Stimulated activated CD8-positive, alpha-beta memory T cell treated with anti-CD3 and anti-CD28 coated beads, Interleukin-2, amount 100 ng/mL, for 1 hour (primary cell): Measurements from ENCODE around the gene SNUPN.
"Not testable (repeated sequence)": the region's sequence is repeated elsewhere in the genome, so short reads cannot be mapped to it uniquely, and the experiment has no call there.

Experiments used
- DNase-seq, 2 donors: peaks; one replicate each; pipeline ENCODE4 v3.0.0-alpha.2; 2020; ENCODE audit warnings: low read depth in 2 of 2

The SNUPN gene

DNA sequence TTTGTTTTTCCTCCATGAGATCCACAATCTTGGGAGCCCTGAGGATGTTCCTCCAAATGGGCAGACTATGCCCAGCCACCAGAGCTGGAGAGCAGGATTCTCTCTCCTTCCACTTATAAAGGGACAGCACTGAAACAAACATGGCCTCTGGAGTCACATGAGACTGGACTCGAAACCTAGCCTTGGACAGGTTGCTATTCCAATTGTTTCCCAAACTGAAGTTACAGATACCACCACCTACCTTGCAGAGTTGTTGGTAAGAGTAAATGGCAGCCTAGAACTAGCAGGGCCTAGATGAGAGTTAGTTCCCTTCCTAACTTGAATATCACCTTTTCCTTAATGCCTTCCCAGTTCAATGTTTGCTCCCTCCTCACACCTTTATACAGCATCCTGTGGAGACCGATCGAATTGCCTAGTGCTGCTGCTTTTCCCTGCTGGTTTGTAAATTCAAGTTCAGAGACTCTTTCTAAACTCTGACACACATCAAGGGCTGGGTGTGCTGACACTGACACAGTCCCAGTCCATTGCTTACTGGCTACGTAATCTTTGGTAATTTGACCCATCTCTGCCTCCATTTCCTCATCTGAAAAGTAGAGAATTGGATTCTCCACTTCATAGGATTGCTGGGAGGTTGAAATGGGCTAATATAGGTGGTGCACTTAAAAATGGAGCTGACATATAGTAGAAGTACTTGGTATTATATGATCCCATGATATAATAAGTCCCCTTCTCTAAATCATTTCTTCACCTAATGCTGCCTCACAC is 11.9 kb upstream of the SNUPN start:
- no peak for DNase-seq

DNA sequence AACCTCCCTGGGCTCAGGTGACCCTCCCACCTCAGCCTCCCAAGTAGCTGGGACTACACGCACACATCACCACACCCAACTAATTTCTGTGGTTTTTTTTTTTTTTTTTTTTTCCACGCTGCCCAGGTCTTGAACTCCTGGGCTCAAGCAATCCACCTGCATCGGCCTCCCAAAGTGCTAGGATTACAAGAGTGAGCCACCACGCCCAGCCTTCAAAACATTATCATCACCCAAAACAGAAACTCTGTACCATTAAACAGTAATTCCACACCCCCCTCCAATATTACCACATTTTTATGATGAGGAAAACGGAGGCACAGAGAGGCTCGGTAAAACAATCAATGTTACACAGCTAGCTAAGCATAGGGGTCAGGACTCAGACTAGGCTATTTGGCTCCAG is 10.5 kb upstream of the SNUPN start:
- DNase-seq, result no peak

DNA sequence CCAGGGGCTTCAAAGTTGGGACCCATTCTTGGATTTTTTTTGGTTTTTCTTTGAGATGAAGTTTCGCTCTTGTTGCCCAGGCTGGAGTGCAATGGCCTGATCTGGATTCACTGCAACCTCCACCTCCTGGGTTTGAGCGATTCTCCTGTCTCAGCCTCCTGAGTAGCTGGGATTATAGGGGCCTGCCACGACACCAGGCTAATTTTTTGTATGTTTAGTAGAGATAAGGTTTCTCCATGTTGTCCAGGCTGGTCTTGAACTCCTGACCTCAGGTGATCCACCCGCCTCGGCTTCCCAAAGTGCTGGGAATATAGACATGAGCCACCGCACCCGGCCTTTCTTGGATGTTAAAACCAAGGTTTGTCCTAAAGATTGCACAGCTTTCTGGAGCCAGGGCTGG is 8.4 kb upstream of the SNUPN start:
- not testable (repeated sequence) for DNase-seq

DNA sequence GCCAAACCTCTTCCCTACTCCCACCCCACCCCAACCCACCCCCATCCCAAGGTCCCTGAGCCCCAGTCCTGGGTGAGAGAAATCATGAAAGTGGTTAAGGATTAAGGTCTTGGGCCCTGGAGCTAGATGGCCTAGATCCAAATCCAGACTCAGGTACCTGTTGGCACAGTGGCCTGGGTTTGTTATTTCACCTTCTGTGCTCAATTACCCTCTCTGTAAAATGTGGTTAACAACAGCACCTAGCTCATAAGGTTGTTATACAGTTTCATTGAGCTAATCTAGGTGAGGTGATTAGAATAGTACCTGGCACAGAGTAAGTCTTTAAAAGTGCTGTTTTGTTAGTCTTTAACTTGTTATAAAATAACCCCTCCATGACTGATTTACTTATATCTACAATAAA is 6.4 kb upstream of the SNUPN start:
- no peak for DNase-seq

DNA sequence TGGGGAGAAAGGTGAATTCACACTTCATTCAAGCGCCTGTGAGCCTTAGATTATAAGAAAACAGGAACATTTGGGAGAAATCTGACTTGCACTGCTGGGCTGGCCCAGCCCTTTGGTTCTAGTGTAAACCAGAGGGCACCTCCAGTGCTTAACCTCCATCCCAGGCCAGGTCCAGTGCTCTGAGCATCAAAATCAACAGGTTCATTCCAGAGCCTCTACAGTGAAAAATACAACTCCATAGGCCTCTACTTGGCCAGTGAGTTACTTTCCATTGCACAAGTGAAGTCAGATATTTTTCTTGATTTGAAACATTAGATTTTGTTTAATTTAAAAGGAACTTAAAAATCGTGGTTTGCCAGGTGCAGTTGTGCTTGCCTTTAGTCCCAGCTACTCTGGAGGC is 3.0 kb downstream of the SNUPN start:
- DNase-seq, result no peak

DNA sequence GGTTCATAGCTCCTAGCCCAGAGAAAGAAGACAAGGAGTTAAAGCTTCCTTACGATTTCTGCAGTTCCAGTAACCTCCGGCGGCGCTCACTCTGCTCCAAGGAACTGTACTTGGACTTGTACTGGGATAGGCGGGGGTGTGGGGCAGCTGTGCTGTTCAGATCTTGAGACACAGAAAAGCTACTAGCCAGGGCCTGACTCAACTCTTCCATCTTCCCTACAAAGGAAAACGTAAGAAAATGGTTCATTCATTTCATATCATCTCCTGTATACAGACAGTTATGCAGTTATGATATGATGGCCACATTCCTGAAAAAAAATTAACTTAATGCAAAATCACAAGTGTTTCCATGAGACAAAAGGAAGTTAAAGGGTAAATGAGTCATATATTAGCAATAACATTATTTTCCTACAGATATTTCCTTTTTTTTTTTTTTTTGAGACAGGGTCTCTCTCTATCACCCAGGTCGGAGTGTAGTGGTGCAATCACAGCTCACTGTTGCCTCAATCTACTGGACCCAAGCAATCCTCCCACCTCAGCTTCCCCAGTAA is 4.6 kb downstream of the SNUPN start:
- DNase-seq, result no peak

DNA sequence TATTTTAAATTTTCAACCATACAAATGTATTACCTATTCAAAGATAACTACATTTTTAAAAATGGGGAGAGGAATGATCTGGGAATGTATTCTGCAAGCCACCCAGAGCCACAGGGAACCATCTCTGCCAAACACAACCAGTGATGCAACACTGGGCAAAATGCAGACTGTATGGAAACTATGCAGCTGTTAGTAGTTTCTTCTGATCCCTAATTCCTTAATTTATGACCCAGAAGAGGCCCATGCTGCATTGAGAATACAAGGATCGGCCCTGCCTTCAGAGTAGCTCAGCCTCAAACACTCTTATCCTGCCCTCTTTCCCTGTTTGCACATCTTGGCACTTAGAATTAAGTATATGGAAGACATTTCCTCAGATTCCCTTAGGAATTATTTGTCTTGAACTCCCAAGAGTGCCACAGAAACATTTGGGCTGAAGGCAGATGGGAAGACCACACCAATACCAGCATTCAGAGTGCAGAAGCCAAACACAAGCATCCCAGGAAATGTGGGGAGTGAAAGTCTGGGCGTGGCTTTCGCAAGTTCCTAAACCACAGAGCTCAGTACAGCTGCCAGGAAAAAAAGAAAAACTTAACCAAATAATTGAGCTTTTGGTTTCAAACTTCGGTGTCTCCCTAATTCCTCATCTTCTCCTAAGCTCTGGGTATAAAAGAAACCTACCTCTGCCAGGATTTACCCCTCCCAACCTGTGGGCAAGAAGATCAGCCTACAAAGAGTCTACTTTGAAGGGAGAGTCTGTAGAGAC is 5.3 kb downstream of the SNUPN start:
- DNase-seq, result no peak

DNA sequence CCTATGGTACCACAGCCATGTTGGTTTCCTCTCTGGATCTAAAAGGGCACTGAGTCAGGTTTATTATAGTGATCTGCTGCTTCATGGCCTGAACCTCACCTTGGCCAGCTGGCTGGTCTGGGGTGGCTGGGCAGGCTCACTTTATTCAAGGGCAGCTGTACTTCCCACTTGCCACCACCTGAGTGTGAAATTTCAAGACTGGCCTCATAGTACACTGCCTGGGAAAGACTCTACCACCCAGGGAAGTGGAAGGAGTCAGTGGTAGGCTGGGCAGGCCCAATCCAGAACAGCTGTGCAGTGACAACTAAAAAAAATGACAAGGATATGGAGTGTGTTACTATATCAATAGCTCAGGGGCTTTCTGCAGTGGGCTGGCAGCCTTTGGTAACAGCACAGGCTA is 8.8 kb downstream of the SNUPN start:
- DNase-seq, result no peak

DNA sequence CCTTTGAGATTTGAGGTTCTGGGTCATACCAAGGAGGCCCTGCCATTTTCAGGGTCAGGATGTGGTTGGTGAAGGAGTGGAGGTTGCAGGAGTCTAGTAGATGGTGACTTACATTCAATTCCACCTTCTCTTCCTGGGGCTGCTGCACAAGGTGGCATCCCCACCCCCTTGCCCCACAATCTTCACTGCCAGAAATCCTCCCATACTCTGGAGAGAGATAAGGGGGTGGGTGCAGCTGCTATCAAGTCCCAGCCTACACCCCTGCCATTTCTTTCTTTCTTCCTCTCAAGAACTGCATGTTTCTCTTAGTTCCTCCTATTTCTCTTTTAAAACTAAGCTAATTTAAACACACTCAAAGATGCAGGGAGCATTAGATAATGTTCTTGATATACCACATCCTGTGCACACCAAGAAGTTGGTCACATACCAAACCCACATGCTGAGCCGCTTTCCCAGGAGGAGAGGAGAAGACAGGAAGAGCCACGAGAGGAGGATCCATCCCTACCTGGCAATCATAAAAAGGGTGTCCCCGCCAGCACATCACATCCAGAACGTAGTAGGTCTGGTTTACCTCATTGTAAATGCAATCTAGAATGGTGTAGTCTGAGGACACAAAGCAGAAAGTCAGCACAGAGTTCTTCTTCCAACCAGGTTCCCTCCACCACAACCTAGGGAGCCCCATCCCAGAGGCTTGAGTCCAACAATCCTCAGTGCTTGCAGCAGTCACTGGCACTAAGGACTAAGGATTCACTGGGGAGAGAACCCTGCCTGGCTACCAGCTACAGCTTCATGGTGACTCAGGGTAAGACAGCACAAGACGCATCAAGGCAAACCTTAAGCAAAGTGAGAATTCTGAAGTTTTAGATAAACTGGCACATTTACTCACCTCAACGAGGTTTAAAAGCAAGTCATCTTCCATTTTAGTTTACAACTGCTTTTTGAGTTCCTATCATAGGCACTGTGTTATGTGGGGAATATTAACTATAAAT is 18.5 kb downstream of the SNUPN start:
- no peak for DNase-seq

DNA sequence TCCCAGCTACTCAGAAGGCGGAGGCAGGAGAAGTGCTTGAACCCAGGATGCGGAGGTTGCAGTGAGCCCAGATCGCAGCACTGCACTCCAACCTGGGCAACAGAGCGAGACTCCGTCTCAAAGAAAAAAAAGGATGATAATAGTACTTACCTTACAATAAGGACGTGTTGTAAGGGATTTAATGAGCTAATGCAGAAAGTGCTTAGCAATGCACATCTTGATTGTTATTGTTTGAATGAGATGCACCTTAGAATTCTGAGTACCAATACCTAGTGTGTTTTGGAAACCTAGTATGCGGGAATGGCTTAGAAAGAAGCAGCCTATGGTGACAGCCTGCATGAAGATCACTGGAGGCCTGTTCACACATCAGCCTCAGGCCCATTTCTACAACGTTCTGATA is 19.5 kb downstream of the SNUPN start:
- DNase-seq, result no peak

DNA sequence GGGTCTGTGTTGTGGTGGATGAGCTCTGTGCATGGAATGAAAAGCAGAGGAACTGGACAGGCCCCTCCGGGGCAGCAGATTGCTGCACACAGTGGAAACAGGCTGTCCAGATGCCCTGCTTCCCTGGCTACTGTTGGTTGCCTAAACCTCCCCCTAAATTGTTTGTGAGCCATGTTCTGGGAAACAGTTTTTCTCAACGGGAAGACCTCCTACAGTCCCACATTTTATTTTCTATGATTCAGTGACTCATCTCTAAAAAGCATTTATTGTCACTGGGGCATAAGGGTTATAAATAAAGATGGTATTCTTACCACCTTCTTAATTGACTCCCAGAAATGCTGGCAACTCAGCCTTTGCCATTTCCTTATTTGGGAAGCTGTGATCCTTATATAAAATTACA is 26.1 kb downstream of the SNUPN start:
- no peak for DNase-seq

DNA sequence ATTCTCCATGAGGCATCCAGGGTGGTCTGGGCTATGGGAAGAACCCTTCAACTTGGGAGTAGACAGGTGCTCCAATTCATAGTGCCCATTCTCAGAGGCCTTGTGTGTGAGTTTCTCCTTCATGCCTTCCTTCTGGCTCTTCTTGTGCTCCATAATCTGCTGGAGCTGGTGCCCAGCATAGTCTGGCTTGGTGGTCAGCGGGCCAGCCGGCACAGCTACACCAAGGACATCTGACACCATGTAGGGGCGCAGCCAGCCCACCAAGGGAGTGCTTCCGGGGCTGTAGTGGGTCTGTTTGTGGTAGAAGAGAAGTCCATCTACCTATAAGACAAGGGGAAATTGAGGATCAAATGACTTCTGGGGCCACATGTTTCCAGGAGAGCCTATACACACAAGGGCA is 27.2 kb downstream of the SNUPN start:
- no peak for DNase-seq

DNA sequence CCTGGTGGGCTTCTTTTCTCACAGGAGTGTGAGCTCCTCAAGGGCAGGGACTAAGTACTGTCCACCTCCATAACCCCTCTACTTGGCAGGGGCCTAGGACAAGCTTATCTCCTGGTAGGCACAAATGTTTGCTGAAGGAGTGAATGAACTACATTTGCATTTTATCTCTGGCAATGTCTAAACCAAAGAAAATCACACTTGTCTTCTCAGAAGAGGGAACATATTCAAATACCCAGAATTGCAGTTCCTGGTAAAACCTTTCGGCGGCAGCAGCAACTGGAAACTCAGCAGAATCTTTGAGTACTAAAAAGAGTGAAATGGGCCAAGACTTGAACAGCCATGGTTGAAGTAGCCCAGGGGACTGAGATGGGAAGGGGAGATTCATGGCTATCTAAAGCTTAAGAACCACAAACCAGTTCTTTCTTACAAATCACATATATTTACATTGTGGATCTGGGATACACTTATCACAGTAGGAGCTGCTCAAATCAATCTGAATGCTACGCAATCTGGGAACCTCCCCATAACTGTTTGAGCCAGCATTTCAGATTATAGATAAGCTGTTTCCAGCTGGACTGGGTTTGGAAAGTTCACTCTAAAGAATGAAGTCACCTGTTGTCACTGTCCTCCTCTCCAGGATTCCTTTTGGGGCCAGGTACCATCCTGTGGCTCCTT is 27.7 kb downstream of the SNUPN start:
- DNase-seq, result no peak

DNA sequence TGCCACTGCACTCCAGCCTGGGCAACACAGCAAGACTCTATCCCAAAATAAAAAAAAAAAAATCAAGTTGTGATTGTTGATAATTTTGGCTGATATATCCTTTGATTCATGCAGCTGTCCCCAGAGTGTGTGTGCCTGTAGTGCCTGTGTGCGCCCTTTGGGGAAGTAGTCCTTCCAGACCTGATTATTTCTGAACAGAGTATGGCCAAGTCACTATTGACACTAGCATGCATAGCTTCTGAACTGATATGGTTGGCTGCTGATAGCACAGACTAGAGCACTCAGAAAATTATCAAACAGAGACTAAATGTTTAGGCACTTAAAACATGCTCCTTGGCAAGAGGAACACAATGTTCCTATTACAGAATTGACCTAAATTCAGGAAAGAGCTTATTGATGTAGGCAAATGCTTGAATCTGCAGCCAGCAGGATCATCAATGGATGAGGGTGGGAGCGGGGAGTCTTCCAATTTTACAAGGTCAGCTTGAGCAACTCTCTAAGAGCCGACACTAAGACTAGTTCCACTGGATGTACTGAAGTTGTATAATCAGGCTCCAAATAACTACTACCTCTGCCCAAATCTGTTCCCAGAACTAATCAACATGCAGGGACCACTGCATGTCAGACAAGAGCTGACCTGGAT is 28.7 kb downstream of the SNUPN start:
- DNase-seq, result no peak

DNA sequence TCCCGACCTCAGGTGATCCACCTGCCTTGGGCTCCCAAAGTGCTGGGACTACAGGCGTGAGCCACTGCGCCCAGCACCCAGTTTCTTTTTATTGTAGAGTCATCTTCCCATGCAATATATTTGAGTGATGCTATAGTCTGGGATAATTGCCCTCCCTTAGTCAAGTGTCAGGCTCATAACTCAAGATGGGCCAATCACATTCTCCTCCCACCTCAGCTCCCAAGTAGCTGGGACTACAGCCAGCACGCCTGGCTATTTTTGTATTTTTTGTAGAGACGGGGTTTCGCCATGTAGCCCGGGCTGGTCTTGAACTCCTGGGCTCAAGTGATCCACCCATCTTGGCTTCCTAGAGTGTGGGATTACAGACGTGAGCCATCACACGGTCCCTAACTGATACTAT is 31.2 kb downstream of the SNUPN start:
- DNase-seq, result no peak

DNA sequence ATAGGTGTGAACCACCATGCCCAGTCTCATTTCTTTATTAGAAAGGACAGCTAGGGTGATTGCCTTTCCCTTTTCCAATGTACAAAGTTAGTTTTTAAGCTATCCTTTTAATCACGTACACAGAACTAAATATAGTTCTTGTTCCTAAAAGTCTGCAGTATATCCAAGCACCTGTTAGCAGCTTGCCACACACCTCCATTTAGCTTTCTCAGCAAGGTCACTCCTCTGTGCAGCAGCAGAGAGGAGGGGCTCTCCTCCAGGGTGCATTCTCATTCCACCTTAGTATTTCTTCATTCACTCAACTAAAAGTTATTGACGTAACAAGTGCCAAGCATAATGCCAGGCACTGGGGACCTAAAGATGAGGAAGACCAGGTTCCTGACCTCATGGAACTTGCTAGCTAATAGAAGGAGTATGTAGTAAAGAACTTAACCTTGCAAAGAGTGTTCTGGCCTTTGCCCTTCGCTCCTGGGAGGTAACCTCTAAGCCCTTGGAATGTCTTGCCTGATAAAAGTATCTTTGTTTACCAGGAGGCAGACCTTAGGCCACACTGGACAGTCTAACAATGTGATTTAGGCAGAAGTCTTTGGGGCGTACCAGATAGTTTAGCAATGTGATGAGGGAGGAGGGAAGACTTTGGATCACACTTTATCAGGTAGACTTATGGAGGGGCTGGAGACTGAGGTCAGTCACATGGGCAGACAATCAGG is 33.7 kb downstream of the SNUPN start:
- no peak for DNase-seq

DNA sequence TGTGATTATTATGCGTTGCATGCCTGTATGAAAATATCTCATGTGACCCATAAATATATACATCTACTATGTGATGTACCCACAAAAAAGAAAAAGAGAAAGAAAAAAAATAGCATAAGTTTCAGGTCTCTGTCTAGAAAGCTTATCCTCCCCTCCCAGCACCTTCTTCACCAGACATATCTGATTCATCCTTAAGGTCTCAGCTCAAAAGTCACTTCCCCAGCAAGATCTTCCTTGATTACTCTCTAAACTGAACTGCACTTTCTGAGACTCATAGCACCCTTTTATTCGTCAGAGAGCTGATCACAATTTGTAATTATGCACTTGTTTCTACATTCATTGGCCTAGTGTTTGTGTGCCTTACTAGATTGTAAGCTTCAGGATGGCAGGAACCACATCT is 35.3 kb downstream of the SNUPN start:
- DNase-seq, result no peak

DNA sequence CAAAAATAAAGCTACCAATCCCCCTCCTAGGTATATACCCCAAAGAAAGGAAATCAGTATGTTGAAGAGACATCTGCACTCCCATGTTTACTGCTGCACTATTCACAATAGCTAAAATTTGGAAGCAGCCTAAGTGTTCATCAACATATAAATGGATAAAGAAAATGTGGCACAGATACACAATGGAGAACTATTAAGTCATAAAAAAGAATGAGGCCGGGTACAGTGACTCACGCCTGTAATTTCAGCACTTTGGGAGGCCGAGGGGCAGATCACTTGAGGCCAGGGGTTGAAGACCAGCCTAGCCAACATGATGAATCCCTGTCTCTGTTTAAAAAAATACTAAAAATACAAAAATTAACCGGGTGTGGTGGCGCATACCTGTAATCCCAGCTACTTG is 36.5 kb downstream of the SNUPN start:
- DNase-seq, result no peak

DNA sequence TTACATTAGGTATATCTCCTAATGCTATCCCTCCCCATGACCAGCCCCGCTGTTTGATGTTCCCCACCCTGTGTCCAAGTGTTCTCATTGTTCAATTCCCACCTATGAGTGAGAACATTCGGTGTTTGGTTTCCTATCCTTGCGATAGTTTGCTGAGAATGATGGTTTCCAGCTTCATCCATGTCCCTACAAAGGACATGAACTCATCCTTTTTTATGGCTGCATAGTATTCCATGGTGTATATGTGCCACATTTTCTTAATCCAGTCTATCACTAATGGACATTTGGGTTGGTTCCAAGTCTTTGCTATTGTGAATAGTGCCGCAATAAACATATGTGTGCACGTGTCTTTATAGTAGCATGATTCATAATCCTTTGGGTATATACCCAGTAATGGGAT is 39.1 kb downstream of the SNUPN start:
- DNase-seq, result not testable (repeated sequence)

DNA sequence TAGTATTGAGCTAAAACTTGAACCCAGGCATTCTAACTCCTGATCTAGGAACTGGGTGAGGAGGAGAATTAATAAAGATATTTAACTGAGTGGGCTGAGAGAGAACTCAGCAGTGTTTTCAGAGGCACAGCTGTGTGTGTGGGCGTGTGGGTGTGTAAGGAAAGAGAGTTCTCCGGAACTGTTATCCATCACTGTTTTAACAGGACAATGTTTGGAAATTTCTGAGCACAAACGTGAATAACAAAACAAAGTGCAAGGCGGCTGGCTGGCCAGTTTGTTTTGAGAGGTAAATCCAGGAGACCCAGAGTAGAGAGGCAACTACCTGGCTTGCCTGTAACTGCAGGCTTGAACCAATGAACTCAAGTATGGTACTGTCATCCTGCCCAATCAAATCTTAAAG is 41.4 kb downstream of the SNUPN start:
- DNase-seq, result no peak
